ENCODE results near the gene GPR85. TPM values are rescaled to one million over a fixed set of nuclear protein-coding genes. Genes with fewer than 3 reads are reported as not detected.

The GPR85 gene
- total RNA-seq, 1 donor from 2014 or later = 0.73 TPM

DNA sequence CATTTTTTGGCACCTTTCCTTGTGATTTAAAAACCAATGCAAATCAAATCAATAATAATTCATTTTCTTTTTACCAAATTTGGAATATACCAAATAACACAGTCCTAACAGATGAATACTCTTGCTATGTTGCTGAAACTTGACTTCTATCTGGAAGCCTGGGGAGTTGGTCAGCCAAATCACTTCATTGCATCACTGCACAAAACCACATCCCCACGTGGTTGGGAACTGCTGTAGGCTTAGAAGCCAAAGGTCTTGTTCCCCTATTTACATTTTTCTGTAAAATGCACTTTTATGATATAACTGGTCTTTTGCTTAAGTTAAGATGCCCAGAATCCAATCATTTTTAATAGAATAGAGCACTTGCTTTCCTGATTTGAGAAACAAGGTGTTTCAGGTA, 15.2 kb downstream of the GPR85 start:
- no peaks in the 10 kb centered on the region for H3K36me3 Mint-ChIP-seq (ENCODE audit: low read depth, unreplicated experiment)
- TF ChIP-seq, protein P1, sequence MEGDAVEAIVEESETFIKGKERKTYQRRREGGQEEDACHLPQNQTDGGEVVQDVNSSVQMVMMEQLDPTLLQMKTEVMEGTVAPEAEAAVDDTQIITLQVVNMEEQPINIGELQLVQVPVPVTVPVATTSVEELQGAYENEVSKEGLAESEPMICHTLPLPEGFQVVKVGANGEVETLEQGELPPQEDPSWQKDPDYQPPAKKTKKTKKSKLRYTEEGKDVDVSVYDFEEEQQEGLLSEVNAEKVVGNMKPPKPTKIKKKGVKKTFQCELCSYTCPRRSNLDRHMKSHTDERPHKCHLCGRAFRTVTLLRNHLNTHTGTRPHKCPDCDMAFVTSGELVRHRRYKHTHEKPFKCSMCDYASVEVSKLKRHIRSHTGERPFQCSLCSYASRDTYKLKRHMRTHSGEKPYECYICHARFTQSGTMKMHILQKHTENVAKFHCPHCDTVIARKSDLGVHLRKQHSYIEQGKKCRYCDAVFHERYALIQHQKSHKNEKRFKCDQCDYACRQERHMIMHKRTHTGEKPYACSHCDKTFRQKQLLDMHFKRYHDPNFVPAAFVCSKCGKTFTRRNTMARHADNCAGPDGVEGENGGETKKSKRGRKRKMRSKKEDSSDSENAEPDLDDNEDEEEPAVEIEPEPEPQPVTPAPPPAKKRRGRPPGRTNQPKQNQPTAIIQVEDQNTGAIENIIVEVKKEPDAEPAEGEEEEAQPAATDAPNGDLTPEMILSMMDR (IDR thresholded peaks at IDR 0.05; ENCODE audit: insufficient read depth, low read depth, low read length) = no peak
- TF ChIP-seq EZH2 (IDR thresholded peaks at IDR 0.05; ENCODE audit: insufficient read depth, low read length) = no peak
- Histone ChIP-seq H3K79me2 (ENCODE audit: insufficient read depth, low read length) (no peaks in the 10 kb centered on the region), H2AFZ (ENCODE audit: low read depth, low read length) (no peak overlapping the region), H3K4me1 (ENCODE audit: insufficient read depth, low read length) (no peaks in the 10 kb centered on the region), H3K9me3 (ENCODE audit: insufficient read depth, low read depth, low read length) (no peaks in the 10 kb centered on the region), H4K20me1 (ENCODE audit: insufficient read depth, low read length) (no peaks in the 10 kb centered on the region), H3K9ac (ENCODE audit: low read length) (no peak overlapping the region), H3K4me2 (ENCODE audit: low read length) (no peak overlapping the region), H3K36me3 (ENCODE audit: insufficient read depth, low read length) (no peaks in the 10 kb centered on the region), H3K27ac (ENCODE audit: low read depth, low read length) (no peak overlapping the region), H3K4me3 (ENCODE audit: insufficient read depth, low read depth, low read length) (no peak overlapping the region), H3K27me3 (ENCODE audit: insufficient read depth, low read length) (no peaks in the 10 kb centered on the region)
- FAIRE-seq = no peak
- H3K9me3 Mint-ChIP-seq (ENCODE audit: unreplicated experiment) = peaks cover 2% of the 10 kb centered on the region
- peaks cover under 1% of the 10 kb centered on the region for H3K27me3 Mint-ChIP-seq (ENCODE audit: low read depth, unreplicated experiment)
- H3K4me3 Mint-ChIP-seq (ENCODE audit: unreplicated experiment) = no peak overlapping the region
- H3K4me1 Mint-ChIP-seq (ENCODE audit: low read depth, unreplicated experiment) = peaks cover 5% of the 10 kb centered on the region
- DNase-seq (ENCODE audit: low read depth) = peak; percentile 10
- H3K27ac Mint-ChIP-seq (ENCODE audit: unreplicated experiment) = no peak overlapping the region

DNA sequence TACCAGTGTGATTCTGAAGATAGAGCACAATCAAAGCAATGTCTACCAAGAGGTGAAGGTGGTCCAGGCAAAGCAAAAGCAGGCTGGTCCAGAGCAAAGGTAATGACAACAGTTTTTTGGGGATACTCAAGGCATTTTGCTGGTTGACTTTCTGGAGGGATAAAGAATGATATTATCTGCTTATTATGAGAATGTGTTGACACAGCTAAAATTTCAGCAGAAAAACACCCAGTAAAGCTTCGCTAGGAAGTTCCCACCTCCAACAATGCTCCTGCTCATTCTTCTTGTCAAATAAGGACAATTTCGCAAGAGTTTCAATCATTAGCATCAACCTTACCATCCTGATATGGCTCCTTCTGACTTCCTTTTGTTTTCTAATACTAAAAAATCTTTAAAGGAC, 24.1 kb downstream of the GPR85 start:
- no peaks in the 10 kb centered on the region for H3K9me3 ChIP-seq (ENCODE audit: insufficient read depth, low read depth, low read length)
- TF ChIP-seq, protein P1 (IDR thresholded peaks at IDR 0.05; ENCODE audit: insufficient read depth, low read depth, low read length) = no peak
- no peak for TF ChIP-seq EZH2 (IDR thresholded peaks at IDR 0.05; ENCODE audit: insufficient read depth, low read length)
- no peak overlapping the region for H3K27ac ChIP-seq (ENCODE audit: low read depth, low read length)
- no peak overlapping the region for H3K4me2 ChIP-seq (ENCODE audit: low read length)
- peaks cover 8% of the 10 kb centered on the region for H3K27me3 Mint-ChIP-seq (ENCODE audit: low read depth, unreplicated experiment)
- H2AFZ ChIP-seq (ENCODE audit: low read depth, low read length) = no peak overlapping the region
- no peak overlapping the region for H3K27ac Mint-ChIP-seq (ENCODE audit: unreplicated experiment)
- DNase-seq (ENCODE audit: low read depth) (no peak), FAIRE-seq (no peak)
- H4K20me1 ChIP-seq (ENCODE audit: insufficient read depth, low read length) = no peaks in the 10 kb centered on the region
- H3K79me2 ChIP-seq (ENCODE audit: insufficient read depth, low read length) = no peaks in the 10 kb centered on the region
- H3K27me3 ChIP-seq (ENCODE audit: insufficient read depth, low read length) = no peaks in the 10 kb centered on the region
- no peaks in the 10 kb centered on the region for H3K4me1 ChIP-seq (ENCODE audit: insufficient read depth, low read length)
- H3K4me3 ChIP-seq (ENCODE audit: insufficient read depth, low read depth, low read length) = no peak overlapping the region
- no peaks in the 10 kb centered on the region for H3K36me3 Mint-ChIP-seq (ENCODE audit: low read depth, unreplicated experiment)
- no peaks in the 10 kb centered on the region for H3K36me3 ChIP-seq (ENCODE audit: insufficient read depth, low read length)
- H3K4me3 Mint-ChIP-seq (ENCODE audit: unreplicated experiment) = no peak overlapping the region
- H3K9ac ChIP-seq (ENCODE audit: low read length) = no peak overlapping the region
- H3K9me3 Mint-ChIP-seq (ENCODE audit: unreplicated experiment) = no peaks in the 10 kb centered on the region
- H3K4me1 Mint-ChIP-seq (ENCODE audit: low read depth, unreplicated experiment) = no peaks in the 10 kb centered on the region

DNA sequence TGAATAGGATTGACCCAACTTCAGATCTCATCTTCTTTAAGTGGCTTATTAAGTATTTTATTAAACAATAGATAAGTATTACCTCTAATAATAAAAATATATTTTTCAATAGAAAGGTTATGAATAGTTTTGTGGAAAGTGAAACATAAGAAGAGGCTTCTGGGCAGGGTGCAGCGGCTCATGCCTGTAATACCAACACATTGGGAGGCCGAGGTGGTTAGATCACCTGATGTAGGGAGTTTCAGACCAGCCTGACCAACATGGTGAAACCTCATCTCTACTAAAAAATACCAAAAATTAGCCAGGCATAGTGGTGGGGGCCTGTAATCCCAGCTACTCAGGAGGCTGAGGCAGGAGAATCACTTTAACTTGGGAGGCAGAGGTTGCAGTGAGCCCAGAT, 26.5 kb downstream of the GPR85 start:
- Histone ChIP-seq H3K9ac (ENCODE audit: low read length) (no peak overlapping the region), H3K4me3 (ENCODE audit: insufficient read depth, low read depth, low read length) (no peak overlapping the region), H3K9me3 (ENCODE audit: insufficient read depth, low read depth, low read length) (no peaks in the 10 kb centered on the region), H2AFZ (ENCODE audit: low read depth, low read length) (no peak overlapping the region), H4K20me1 (ENCODE audit: insufficient read depth, low read length) (no peaks in the 10 kb centered on the region), H3K4me1 (ENCODE audit: insufficient read depth, low read length) (no peaks in the 10 kb centered on the region), H3K4me2 (ENCODE audit: low read length) (no peak overlapping the region), H3K79me2 (ENCODE audit: insufficient read depth, low read length) (no peaks in the 10 kb centered on the region), H3K27ac (ENCODE audit: low read depth, low read length) (no peak overlapping the region), H3K36me3 (ENCODE audit: insufficient read depth, low read length) (no peaks in the 10 kb centered on the region), H3K27me3 (ENCODE audit: insufficient read depth, low read length) (no peaks in the 10 kb centered on the region)
- TF ChIP-seq, protein P1 (IDR thresholded peaks at IDR 0.05; ENCODE audit: insufficient read depth, low read depth, low read length) = no peak
- no peak for TF ChIP-seq EZH2 (IDR thresholded peaks at IDR 0.05; ENCODE audit: insufficient read depth, low read length)
- DNase-seq (ENCODE audit: low read depth) (no peak), FAIRE-seq (no peak)
- H3K27me3 Mint-ChIP-seq (ENCODE audit: low read depth, unreplicated experiment) = peaks cover 8% of the 10 kb centered on the region
- H3K4me1 Mint-ChIP-seq (ENCODE audit: low read depth, unreplicated experiment) = no peaks in the 10 kb centered on the region
- H3K27ac Mint-ChIP-seq (ENCODE audit: unreplicated experiment) = no peak overlapping the region
- H3K4me3 Mint-ChIP-seq (ENCODE audit: unreplicated experiment) = no peak overlapping the region
- no peaks in the 10 kb centered on the region for H3K9me3 Mint-ChIP-seq (ENCODE audit: unreplicated experiment)
- no peaks in the 10 kb centered on the region for H3K36me3 Mint-ChIP-seq (ENCODE audit: low read depth, unreplicated experiment)

Data from astrocyte (in vitro differentiated cells and primary cell).